CD4-positive, alpha-beta T cell treated with Interleukin-15 for 1 hour (primary cell): ENCODE measurements around the gene KAZN.

Experiments
- DNase-seq: peaks from one replicate; pipeline ENCODE4 v3.0.0-alpha.2; 2020

Gene KAZN

DNA sequence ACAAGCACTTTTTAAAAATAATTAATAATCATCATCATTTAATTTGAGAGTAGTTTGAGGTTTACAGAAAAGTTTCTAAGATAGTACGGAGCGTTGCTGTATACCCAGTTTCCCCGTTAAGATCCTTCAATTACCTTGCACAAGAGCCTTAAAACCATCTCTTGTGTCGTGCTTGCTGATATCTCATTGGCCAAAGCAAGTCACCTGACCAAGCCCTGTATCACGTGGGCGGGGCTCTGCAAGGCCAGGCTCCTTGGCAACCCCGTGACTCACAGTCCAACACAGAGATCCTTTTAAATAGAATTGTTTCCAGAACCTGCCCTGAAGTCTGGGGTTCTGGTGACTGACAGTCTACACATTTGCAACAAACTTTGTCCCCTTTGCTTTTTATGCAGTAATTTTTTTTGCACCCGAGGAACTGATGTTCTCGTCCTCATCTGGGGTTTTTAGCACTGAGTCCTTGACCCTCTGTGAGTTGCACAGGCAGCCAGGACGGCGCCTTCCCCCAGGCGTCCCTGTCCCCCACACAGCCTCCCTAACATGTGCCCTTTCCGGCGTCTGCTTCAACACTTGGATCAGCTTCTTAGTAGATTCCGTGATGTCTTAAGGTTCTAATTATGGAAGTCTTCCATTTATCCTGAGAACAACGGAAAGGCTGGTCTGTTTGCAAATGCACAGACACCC is 371.8 kb downstream of the KAZN start:
- no peak for DNase-seq

DNA sequence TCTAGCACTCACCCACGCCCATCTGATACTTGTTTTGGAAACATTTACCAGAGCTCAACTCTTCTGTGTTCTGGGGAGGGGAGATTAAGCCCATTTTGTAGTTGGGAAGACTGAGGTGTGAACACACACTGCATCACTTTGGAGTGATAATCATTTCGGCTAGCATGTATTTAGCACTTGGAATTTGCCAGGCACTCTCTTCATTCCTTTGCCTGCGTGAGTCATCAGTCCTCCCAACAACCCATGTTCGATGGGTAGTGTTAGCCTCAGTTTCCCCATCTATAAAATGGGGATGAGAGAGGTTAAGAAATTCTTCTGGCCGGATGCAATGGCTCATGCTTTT is 372.3 kb downstream of the KAZN start:
- DNase-seq: no peak

DNA sequence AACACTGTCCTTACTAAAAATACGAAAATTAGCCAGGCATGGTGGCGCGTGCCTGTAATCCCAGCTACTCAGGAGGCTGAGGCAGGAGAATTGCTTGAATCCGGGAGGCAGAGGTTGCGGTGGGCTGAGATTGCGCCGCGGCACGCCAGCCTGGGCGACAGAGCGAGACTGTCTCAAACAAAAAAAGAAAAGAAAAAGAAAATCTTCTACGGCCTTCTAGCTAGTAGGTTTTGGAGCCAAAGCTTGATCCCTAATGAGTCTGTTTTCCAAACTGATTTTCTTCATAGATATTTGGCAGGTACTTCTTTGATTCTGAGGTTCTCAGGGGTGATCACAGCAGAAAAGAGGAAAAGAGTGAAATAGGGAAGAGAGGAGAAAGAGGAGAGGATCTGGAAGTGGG is 372.7 kb downstream of the KAZN start:
- no peak for DNase-seq

DNA sequence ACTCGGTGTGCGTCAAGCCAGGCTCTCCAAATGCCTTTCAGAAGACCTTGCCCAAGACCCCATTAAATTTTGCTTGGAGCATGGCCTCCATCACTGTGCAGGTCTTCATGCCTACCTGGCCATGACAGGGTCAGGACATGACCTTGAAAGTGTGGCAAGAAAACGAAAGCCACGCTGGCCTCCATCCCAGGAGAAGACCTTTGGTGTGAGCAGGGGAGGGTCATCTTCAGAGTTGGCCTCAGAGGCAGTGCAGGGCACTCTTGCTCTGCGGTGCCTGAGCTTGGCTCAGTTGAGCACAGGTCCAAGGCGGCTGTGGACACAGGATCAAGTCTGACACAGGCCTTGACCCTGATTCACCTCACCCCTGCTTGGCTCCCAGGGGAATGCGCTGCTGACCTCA is 373.6 kb downstream of the KAZN start:
- no peak for DNase-seq

DNA sequence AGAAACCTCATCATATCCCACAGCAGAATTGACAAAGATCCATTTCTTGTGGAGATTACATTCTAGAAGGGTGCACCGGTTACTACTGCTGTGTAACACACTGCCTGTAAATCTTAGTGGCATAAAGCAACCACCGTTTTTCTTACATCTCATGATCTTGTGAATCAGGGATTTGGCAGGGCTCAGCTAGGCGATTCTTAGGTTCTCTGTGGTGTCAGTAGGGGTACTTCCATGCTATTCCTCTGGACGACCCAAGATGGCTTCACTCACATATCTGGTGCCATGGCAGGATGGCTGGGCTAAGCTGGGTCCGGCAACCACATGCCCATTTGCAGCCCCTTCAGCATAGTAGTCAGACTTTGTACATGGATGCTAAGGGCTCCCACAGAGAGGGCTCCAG is 375.3 kb downstream of the KAZN start:
- DNase-seq: no peak

DNA sequence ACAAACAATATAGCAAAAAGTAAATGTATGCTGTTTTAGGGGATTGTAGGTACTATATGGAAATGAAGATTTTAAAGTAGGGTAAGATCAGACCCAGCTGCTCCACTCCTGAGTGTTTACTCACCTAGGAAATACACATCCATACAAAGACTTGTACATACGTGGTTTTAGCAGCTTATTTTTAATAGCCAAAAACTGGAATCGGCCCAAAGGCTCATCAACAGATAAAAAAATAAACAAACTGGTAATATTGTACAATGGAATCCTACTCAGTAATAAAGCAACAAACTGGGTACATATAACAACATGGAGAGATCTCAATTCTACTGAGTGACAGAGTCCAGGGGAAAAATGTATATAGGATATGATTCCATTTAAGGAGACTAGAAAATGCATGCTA is 375.9 kb downstream of the KAZN start:
- DNase-seq: no peak

DNA sequence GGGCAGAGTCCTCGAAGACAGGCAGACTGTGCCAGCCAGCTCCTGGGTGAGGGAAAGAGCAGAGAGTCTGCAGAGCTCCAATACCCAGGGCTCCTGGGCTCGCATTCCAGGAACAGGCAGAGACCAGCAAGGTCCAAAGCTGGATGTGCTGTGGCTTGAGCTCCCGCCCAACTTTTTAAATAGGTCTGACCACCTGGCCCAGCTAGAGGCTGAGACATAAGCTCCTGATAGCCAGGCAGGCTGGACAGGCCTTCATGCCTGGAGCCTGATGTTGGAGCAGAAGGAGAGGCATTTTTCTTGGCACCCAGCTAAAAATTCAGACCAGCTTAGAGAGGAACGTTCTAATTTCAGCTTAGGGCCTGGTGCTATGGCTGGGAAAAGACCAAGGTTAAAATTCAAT is 376.6 kb downstream of the KAZN start:
- no peak for DNase-seq

DNA sequence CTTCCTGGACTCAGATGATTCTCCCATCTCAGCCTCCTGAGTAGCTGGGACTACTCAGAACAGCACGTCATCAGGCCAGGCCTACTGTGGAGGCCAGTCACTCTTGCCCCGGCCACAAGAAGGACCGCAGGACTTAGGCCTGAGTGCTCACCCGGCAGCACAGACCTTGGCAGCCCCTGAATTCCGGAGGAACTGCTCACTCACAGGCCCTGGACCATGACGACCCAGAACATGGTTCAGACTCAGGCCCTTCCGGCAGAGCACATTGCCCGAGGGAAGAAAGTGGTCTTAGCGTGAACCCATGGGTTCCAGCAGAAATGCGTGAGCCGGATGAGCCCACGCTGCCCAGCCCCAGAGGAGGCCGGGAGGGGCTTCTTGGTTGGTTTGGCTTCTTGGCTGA is 377.8 kb downstream of the KAZN start:
- no peak for DNase-seq

DNA sequence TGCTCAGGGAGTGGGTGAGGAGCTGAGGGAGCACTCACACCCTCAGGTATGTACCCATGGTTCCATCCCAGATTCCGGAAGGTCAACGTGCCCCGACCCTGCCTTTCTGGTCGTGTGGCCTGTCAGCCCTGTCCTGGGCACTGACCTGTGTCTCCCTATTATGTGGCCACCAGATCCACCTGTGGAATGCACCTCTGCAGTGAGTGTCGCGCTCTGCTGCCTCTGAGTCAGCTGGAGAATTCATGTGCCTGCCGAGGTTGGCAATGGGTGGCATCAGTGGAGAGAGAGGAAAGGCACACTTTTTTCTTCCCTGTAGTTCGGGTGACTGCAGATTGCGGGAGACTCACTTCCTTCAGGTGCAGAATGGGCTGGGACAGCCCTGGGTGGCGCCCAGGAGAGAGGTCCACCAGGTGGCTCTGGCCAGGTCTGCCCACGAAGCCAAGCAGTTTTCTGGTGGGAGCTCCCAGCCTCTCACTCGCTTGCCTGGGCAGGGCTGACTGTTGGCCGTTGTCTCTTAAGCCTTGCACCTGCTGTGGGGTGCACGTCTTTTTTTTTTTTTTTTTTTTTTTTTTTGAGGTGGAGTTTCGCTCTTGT is 378.9 kb downstream of the KAZN start:
- DNase-seq: no peak

DNA sequence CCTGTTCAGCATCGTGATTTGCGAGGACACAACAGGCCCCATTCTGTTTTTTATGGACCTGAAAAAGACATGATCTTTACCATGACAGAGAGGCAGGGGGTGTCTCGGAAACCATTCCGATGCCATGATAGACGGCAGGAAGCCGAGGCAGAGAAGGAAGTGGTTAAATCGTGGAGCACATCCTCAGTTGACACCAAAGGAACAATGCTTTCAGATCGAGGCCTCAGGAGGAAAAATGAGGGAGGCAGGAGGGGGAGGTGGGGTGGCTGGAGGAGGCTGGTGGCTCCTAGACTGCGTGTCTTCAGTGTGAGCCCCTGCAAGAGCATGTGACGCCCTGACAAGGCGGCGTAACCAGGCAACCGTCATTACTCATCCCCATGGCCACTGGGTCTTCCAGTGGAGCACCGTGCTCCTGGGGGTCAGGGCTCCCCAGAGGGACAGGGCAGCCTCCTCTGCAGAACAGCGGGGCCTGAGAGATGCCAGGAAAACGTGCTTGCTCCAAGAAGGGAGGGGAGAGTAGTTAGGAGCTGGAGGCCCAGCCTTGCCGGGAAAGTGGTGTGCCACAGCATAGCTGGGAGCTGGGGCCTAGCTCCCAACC is 382.2 kb downstream of the KAZN start:
- DNase-seq: no peak

DNA sequence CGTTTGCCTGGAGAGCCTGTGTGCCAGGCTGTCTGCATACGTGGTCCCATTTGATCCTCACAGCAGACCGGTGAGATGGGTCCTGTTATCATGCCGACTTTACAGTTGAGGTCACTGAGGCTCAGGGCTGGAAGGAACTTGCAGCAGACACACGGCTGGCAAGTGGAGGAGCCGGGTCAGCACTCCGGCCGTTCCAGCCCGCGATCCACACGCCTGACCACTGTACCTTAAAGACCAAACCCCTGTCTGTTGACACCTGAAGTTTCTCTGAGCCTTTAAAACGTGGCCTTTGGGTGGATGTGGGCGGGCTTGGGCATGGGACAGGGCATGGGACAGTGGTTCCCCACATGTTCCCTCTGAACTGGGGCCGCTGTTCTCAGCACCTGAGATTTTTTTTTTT is 383.5 kb downstream of the KAZN start:
- no peak for DNase-seq

DNA sequence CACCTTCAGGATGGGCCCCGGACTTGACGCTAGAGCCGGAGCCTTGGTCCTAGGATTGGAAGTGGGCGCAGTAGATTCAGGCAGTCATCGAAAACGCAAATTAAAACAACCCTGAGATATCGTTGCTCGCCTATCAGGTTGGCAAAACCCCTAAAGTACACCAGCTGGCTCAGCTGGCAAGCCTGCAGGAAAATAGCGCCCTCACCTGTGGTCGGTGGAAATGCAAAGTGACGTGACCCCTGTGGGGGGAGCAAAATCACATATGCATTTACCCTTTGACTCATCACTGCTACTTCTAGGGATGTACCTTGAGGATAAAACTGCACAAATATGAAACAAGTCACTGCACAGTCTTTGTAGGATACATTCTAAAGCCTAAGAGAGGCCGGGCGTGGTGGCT is 384.8 kb downstream of the KAZN start:
- DNase-seq: no peak

DNA sequence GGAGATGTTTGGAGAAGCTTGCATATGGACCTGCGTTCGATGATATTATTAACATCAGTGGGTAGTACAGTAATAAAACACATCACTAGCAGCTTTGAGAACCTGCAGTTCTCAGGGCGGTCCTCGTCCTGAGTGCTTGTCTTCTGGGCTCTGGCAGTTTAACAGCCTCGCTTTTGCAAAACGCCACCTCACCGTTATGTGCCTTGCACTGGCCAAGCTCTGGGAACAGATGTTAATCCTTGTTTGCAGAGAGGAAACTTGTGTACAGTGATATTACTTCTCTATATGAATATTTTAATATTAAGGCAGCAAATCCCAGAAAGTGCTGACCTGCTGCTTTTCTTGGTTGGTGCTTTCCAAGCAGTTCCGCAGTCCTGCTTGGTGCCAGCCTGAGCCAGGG is 387.7 kb downstream of the KAZN start:
- no peak for DNase-seq

DNA sequence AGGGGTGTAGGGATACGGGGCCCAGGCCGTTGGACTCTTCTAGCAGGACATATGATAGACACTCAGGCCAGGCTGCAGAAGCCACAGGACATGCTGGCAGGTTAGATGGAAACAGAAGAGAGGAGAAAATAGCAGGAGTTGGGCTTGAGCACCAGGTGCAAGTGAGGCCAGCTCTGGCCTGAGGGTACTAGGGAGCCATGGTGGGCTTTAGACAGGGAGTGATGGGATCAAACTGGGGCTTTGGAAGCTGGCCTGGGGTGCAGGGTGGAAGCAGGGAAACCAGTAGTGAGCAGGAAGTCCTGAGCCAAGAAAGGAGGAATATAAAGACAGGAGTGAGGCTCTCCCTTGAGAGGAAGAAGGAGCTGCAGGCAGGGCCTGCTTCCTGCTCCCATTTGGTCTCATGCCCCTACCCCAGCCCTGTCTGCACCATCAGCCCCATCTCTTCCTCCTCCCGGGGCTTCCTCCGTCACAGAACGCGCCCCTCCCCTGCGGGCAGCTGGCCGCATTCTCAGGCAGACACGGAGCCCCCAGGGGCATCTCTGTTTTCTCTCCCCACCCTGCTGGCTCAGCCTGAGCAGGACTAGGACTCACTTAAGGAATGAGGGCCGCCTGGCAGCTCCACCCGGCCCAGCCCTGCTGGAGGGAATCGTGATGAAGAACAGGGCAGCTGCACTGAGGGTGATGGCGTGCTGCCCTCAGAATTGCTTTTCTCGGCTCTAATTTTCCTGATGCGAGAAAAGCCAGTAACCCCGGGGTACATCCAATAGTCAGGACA is 389.5 kb downstream of the KAZN start:
- DNase-seq: no peak

DNA sequence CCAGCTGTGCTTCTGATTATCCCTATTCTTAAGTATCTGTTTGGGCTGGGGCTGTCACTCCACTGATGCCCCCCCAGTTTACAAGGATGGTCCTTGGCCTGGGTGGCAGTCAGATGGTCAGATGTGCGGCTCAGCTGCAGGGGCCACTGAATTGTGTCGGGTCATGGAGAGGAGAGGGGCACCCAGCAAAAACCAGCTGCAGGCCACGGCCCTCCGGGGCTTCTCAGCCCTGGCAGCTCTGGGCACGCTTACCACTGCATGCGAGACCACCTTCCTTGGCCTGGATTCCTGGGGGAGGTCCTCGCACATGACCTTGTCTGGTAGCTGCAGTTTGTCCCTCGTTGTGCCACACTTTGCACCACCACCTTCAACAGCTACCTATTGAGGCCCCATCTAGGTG is 390.2 kb downstream of the KAZN start:
- no peak for DNase-seq

DNA sequence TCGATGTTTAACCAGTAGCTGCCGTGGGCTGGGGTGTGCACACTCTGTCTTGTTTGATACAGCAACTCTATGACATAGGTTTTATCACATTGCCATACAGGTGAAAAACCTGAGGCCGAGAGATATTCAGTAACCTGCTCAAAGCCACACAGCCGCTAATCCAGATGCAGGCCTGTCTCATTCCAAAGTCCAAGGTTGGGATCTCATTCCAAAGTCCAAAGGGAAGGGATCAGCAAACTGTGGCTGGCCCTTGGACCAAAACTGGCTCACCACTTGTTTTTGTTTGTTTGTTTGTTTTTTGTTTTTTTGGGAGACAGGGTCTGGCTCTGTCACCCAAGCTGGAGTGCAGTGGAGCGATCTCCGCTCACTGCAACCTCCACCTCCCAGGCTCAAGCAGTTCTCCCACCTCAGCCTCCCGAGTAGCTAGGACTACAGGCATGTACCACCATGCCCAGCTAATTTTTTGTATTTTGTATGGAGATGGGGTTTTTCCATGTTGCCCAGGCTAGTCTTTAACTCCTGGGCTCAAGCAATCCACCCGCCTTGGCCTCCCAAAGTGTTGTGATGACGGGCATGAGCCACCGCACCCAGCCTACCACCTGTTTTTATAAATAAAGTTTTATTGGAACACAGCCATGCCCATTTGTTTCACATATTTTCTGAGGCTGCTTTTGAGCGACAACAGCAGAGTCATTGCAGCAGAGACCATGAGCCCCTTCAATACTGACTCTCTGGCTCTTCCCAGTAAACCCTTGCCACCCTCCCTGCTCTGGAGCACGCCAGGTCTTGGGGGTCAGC is 391.6 kb downstream of the KAZN start:
- DNase-seq: no peak

DNA sequence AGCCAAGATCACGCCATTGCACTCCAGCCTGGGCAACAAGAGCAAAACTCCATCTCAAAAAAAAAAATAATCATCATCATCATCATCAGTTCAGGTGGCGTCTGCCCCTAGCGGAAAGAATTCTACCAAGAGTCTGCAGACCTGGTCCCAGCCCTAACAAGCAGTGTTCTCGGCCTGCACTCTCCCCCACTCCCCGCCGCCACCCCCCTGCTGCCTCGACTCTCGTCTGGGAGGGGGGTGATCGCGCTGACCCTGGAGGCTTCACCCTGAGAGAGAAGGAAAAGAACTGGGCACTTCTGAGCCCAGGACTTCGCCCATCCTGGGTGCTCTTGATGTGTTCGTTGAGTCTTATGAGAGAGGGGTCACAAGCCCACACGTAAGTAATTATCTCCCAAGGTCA is 394.9 kb downstream of the KAZN start:
- DNase-seq: no peak

DNA sequence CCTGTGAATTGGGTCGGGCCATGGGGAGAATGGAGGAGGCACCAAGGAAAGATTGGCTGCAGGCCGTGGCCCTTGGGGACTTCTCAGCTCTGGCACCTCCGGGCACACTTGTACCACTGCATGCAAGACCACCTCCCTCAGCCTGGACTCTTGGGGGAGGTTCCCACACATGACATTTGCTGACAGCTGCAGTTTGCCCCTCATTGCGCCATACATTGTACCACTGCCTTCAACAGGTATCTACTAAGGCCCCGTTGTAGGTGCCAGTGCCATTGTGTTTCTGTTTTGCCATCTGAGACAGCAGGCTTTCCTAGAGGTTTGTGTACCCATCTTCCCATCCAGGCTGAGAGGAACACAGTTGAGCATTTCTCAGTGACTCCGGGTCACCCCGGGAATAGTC is 395.7 kb downstream of the KAZN start:
- DNase-seq: no peak

DNA sequence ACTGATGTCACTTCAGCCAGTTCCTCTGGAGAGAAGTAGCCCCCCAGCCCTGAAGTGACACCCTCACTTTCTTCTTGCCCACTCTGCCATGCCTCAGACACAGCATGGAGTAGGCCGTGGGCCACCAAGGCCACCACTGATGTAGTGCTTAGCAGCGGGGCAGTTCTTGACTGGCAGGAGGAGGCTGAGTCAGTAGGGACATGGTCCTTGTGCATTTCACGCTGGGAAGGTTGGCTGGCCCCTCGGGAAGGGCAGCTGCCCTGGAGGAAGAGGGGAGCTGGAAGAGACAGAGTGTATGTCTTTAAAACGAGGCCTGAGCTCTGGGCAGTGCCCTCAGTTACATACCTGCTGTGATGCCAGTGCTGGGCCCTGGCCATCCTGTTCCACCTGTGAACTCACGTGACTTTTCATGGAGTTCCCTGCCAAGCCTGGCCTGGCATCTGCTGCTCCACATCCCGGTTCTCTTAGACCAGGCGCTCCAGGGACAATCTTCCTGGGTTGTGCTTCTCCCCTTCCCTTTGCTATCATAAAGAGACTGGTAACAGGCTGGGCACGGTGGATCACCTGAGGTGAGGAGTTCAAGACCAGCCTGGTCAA is 396.5 kb downstream of the KAZN start:
- DNase-seq: no peak

DNA sequence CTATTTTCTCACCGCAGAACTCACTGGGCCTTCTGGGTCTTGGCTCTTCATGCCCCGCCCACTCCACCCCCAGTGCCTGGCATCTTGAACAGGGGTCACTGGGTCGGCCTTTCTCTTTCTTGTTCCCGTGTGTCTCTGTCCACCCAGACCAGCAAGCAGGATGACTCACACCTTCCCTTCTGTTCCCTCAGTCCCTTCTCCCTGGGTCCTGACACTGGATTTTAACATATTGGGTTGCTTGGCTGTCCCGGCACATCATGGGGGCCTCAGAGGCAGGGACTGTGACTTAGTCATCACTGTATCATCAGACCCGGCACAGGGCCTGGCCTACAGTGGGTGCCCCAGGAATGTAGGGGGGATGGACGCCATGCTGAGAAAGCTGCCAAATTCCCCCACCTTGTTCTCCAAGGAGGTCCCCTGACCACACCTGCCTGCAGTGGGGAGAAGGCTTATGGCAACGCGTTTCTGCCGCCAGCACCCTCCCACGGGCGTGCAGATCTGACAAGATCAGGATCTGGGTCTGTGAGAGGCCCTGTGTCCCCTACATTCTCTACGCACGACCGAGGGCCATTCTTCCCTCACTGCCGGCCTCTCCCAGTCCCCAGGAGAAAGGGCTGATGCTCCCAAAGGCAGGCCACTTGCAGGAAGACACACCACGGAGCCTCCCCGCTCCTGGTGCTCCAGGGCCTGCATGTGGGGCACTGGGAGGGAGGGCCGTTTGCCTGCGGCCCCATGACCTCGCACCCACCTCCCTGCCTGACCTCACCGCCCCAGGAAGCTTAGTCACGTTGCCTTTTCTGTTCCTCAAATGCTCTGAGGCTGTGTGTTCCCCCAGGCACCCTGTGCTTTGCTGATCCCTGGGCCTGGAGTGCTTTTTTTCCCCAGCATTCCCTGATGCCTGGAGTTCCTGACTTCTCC is 397.9 kb downstream of the KAZN start:
- DNase-seq: no peak

DNA sequence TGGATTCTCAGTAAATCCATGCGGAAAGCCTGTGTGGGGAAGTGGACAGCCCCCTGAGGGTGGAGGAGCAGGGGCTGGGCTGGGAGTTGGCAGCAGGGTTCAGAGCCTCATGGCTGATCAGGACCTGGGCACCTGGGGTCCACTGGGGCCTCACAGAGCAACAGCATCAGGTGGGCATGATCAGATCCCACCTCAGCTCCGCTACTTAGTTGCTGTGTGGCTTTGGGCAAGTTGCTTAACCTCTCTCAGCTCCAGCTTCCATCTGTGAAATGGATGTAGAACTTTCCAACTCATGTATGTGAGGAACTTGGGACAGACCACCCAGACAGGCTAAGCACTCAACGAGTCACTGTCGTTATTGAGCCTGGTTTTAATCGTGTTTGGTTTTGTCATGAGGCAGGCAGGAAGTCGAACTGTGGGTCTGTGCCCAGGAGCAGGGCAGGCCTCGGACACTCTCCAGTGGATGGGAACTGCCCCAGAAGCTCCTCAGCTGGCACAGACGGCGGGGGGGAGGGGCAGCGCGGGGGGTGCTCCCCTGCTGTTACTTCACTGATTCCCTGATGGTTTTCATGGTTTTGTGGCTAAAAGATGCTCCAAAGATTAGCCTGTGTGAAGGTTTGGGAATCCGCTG is 399.3 kb downstream of the KAZN start:
- no peak for DNase-seq
